Lower lobe of right lung (tissue), 2 donors: ENCODE measurements around the gene CLMP. TPM values are rescaled to one million over a fixed set of nuclear protein-coding genes. Genes with fewer than 3 reads are reported as not detected.

ENCODE experiments used
- ATAC-seq, 2 donors: fragments of 200-7000 bp; cut with Tn5 transposase; one replicate each; pipeline ENCODE4 v1.9.1; 2020 to 2022; ENCODE audit warnings: mild to moderate bottlenecking in 2 of 2, moderate library complexity in 2 of 2
- DNase-seq: peaks from one replicate; pipeline ENCODE4 v3.0.0-alpha.2; 2020
- H3K27ac ChIP-seq: fragments of 200-600 bp; one replicate; pipeline ENCODE4 v1.8.0; 2022
- H3K27me3 ChIP-seq: fragments of 200-600 bp; one replicate; pipeline ENCODE4 v1.8.0; 2022; ENCODE audit warnings: low read depth
- H3K36me3 ChIP-seq: fragments of 200-600 bp; one replicate; pipeline ENCODE4 v1.8.0; 2022; ENCODE audit warnings: mild to moderate bottlenecking
- H3K4me1 ChIP-seq: fragments of 200-600 bp; one replicate; pipeline ENCODE4 v1.8.0; 2022
- H3K4me3 ChIP-seq: fragments of 200-600 bp; one replicate; pipeline ENCODE4 v1.8.0; 2022; ENCODE audit warnings: mild to moderate bottlenecking
- H3K9me3 ChIP-seq: fragments of 200-600 bp; one replicate; pipeline ENCODE4 v1.8.0; 2022
- intact Hi-C: fragments of 100-400 bp; cut with DNase I; formaldehyde crosslinking; loops from one replicate; pipeline ENCODE4 v1.11.0; 2022
- total RNA-seq: library from RNA; stranded (reverse); fragmentation: NEBNext Ultra II Directional; extraction: Animal tissue kit (Norgen Biotek cat#: 25700); gene quantifications from one replicate; pipeline ENCODE4 v1.2.1, GENCODE V29; 2021
- TF ChIP-seq, protein P1 (sequence below): fragments of 200-600 bp; IDR thresholded peaks from one replicate; pipeline ENCODE4 v1.8.0; 2022; ENCODE audit warnings: antibody characterized with exemption, mild to moderate bottlenecking
- donor health status: DM: no; HTN: yes; CAD: no; lungs with severe emphysema.

Gene CLMP
- total RNA-seq, 1 donor from 2014 or later: 15.1 TPM

DNA sequence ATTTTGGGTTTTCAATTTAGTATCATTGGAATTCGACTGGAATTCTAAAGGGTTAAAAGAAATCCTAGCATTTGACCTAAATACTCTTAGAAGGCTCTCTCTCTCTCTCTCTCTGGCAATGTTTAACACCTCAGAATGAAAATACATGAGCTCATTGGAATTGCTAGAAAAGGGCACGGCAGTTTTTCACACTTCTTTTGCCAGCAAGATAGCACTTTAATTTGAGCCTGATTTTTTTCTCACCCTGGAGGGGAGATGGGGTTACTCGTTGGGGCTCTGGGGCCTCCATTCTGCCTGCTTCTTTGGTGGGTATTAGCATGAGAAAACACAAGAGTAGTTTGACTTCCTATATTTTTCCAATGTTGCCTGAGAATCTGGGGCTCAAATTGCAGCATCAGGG is 22.8 kb upstream of the CLMP start:
- H3K4me3 ChIP-seq: no peak overlapping the region
- no peaks in the 10 kb centered on the region for H3K4me1 ChIP-seq
- no peak overlapping the region for H3K27ac ChIP-seq
- no peaks in the 10 kb centered on the region for H3K9me3 ChIP-seq
- DNase-seq (no peak), ATAC-seq (no peak)
- intact Hi-C loops: no loop called here
- peaks cover 7% of the 10 kb centered on the region for H3K27me3 ChIP-seq
- no peaks in the 10 kb centered on the region for H3K36me3 ChIP-seq
- TF ChIP-seq, protein P1, sequence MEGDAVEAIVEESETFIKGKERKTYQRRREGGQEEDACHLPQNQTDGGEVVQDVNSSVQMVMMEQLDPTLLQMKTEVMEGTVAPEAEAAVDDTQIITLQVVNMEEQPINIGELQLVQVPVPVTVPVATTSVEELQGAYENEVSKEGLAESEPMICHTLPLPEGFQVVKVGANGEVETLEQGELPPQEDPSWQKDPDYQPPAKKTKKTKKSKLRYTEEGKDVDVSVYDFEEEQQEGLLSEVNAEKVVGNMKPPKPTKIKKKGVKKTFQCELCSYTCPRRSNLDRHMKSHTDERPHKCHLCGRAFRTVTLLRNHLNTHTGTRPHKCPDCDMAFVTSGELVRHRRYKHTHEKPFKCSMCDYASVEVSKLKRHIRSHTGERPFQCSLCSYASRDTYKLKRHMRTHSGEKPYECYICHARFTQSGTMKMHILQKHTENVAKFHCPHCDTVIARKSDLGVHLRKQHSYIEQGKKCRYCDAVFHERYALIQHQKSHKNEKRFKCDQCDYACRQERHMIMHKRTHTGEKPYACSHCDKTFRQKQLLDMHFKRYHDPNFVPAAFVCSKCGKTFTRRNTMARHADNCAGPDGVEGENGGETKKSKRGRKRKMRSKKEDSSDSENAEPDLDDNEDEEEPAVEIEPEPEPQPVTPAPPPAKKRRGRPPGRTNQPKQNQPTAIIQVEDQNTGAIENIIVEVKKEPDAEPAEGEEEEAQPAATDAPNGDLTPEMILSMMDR: no peak

DNA sequence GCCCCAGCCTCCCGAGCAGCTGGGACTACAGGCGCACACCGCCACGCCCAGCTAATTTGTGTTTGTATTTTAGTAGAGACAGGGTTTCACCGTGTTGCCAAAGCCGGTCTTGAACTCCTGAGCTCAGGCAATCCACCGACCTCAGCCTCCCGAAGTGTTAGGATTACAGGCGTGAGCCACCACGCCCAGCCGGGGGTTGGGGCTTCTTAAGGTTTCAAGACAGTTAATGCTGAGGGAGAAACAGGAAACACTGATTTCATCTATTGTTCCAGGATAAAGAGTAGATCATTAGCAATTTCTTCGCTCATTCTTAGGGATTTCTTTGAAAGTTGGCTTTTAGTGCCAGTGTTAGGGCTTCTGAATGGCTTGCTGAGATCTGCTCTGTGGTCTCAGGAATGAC is 21.2 kb upstream of the CLMP start:
- no peaks in the 10 kb centered on the region for H3K36me3 ChIP-seq
- H3K9me3 ChIP-seq: no peaks in the 10 kb centered on the region
- no peak overlapping the region for H3K4me3 ChIP-seq
- no peak for ATAC-seq
- no peak for DNase-seq
- H3K27ac ChIP-seq: no peak overlapping the region
- intact Hi-C loops: no loop called here
- H3K27me3 ChIP-seq: peaks cover 6% of the 10 kb centered on the region
- H3K4me1 ChIP-seq: no peaks in the 10 kb centered on the region
- TF ChIP-seq, protein P1: no peak

DNA sequence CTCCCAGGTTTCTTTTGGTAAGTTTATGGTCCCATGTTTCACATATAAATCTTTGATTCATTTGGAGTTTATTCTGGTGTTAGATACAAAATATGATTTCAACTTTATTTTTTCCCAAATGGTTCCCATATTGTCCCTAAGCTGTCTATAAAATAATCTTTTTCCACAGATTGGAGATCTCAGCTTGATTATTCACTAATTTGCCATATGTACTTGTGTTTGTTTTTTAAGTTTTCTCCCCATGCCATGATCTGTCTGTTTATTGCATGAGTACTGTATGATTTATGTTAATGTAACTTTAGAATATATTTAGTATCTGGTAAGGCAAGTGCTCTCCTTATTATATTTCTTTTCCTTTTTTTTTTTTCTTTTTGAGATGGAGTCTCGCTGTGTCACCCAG is 19.9 kb upstream of the CLMP start:
- H3K4me1 ChIP-seq: no peaks in the 10 kb centered on the region
- no peak overlapping the region for H3K4me3 ChIP-seq
- intact Hi-C loops: no loop called here
- peaks cover 3% of the 10 kb centered on the region for H3K27me3 ChIP-seq
- no peak for DNase-seq
- no peaks in the 10 kb centered on the region for H3K36me3 ChIP-seq
- no peak overlapping the region for H3K27ac ChIP-seq
- ATAC-seq: no peak
- TF ChIP-seq, protein P1: no peak
- H3K9me3 ChIP-seq: no peaks in the 10 kb centered on the region

DNA sequence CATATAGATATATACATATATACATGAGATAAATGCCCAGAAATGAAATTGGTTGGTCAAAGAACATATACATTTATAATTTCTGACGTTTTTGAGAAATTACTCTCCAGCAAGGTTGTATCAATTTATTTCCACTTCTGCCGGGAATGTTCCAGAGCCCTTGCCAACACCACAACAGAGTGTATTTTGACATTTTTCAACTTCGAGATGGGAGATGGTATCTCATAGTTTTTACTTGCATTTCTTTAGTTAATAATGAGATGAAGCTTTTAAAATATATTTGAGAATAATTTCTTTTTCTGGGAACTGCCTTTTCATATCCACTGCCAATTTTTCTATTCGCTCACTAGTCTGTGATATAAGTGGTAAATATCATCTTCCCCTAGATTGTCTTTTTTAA is 19.3 kb upstream of the CLMP start:
- DNase-seq: no peak
- no peaks in the 10 kb centered on the region for H3K4me1 ChIP-seq
- no peak overlapping the region for H3K27ac ChIP-seq
- no peaks in the 10 kb centered on the region for H3K9me3 ChIP-seq
- intact Hi-C loops: no loop called here
- peaks cover 3% of the 10 kb centered on the region for H3K27me3 ChIP-seq
- no peak overlapping the region for H3K4me3 ChIP-seq
- no peaks in the 10 kb centered on the region for H3K36me3 ChIP-seq
- ATAC-seq: no peak
- TF ChIP-seq, protein P1: no peak

DNA sequence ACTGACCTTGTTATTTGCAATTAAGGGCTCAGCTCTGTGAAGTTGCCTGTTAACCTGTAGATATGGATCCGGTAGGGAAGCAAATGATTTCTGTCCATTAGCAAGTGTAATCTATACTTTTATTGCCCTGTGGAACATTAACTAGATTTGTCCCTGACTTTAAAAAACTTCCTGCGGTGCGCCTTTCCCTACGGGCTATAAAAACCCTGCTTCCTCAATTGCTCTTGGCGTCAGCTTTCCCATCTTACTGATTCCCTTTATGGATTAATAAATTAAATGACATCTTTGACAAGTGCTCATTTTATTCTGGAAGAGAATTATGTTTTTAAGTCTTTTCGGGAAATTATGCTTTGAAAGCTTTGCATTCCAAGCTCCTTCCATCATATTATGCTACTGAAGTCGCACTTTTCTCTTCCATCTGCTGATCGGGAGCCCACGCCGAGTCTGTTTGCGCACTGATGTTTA is 18.3 kb upstream of the CLMP start:
- no peak for ATAC-seq
- Histone ChIP-seq H3K36me3 (no peaks in the 10 kb centered on the region), H3K9me3 (no peaks in the 10 kb centered on the region), H3K27ac (no peak overlapping the region), H3K4me1 (no peaks in the 10 kb centered on the region), H3K27me3 (peaks cover 3% of the 10 kb centered on the region), H3K4me3 (no peak overlapping the region)
- TF ChIP-seq, protein P1: no peak
- DNase-seq: no peak
- intact Hi-C loops: no loop called here

DNA sequence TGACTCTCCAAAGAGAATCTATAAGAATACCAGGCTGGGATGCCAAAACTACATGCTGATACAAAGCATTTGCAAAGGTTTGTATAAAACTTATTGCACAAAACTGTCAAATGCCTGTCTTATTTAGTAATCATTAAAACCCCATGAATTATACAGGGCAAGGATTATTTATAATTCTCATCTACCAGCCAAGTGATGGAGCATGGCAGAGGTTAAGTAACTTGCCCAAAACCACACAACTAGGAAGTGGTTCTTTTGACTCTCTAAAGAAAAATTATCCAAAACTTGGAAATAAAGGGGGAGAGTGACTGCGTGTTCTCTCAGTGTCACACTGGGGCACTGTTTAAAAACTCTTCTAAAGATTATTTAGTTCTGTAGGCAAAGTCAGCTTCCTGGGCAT is 17.4 kb upstream of the CLMP start:
- TF ChIP-seq, protein P1: no peak
- ATAC-seq: no peak
- peaks cover 3% of the 10 kb centered on the region for H3K27me3 ChIP-seq

More for the DNA sequence above, 17.4 kb upstream of the CLMP start:
- H3K27ac ChIP-seq: no peak overlapping the region
- intact Hi-C loops: no loop called here
- no peak for DNase-seq
- H3K36me3 ChIP-seq: no peaks in the 10 kb centered on the region
- no peaks in the 10 kb centered on the region for H3K4me1 ChIP-seq
- H3K9me3 ChIP-seq: no peaks in the 10 kb centered on the region
- H3K4me3 ChIP-seq: no peak overlapping the region
